K562 (cell line): ENCODE measurements around the gene IL11. TPM values are rescaled to one million over a fixed set of nuclear protein-coding genes. Genes with fewer than 3 reads are reported as not detected.

Source experiments
- ATAC-seq: fragments of 200-7000 bp; cut with Tn5 transposase; 3 replicates; pipeline ENCODE4 v1.9.1; 2020; ENCODE audit warnings: moderate library complexity
- BruUV-seq: library from RNA; stranded (reverse); fragments of 400-500 nt; replicated peaks from 2 replicates; lab custom pipeline; 2021; lab: Mats Ljungman, UMichigan
- CTCF ChIA-PET: fragments of 300-600 bp; formaldehyde crosslinking; extraction: SDS; loops from one replicate; lab custom pipeline; 2021; ENCODE audit warnings: low intra/inter-chr PET ratio; lab: Yijun Ruan, JAX
- POLR2A ChIA-PET: fragments of 300-600, 350-650 bp; sonication (Branson Sonifier 250); formaldehyde crosslinking; extraction: SDS; loops from one replicate; lab custom pipeline; 2021; ENCODE audit warnings: antibody characterized with exemption, inconsistent platforms; lab: Yijun Ruan, JAX
- DNase-seq, 4 experiments: peaks; one replicate each; pipeline versions ENCODE4 v3.0.0 to v3.0.0-alpha.2; 2011 to 2018; ENCODE audit warnings: low spot score in 3 of 4, mixed read lengths in 3 of 4; ENCODE audit errors: extremely low read depth in 1 of 4
- FAIRE-seq: peaks from 2 replicates; lab custom pipeline; 2011; peaks lifted over from hg19 to GRCh38; lab: Jason Lieb, UNC
- H2AFZ ChIP-seq: 2 replicates; pipeline ENCODE4 v1.6.0; 2011; ENCODE audit warnings: low read depth, low read length, control low read depth, inconsistent platforms
- H3K27ac ChIP-seq: fragments of 200-600 bp; 3 replicates; pipeline ENCODE4 v1.8.0; 2011; ENCODE audit warnings: low read depth, mild to moderate bottlenecking, control low read depth, inconsistent platforms, low read length, moderate library complexity, mixed read lengths; ENCODE audit errors: extremely low read depth
- H3K27me3 ChIP-seq, 2 experiments: fragments of 300-600 bp in 1 of 2; 2 replicates in 1 of 2; 3 replicates in 1 of 2; pipeline versions ENCODE4 v1.6.0 to v1.8.0; 2011; ENCODE audit warnings: inconsistent platforms in 2 of 2, low read length in 2 of 2, mild to moderate bottlenecking in 1 of 2, mixed read lengths in 1 of 2, moderate library complexity in 1 of 2; ENCODE audit not compliant: control insufficient read depth in 2 of 2, insufficient read depth in 2 of 2
- H3K36me3 ChIP-seq: fragments of 300-600 bp; 3 replicates; pipeline ENCODE4 v1.8.0; 2011; ENCODE audit warnings: mild to moderate bottlenecking, low read length, inconsistent platforms; ENCODE audit not compliant: control insufficient read depth, insufficient read depth
- H3K4me1 ChIP-seq, 2 experiments: fragments of 200-600 bp in 1 of 2; replicated peaks in 1 of 2; 2 replicates in 1 of 2; 3 replicates in 1 of 2; pipeline versions ENCODE4 v1.5.1 to v1.8.0; 2011; ENCODE audit warnings: inconsistent platforms in 2 of 2, low read length in 2 of 2, mild to moderate bottlenecking in 1 of 2, mixed read lengths in 1 of 2, moderate library complexity in 1 of 2; ENCODE audit not compliant: control insufficient read depth in 2 of 2, insufficient read depth in 2 of 2
- H3K4me2 ChIP-seq: 2 replicates; pipeline ENCODE4 v1.6.1; 2011; ENCODE audit warnings: low read length, control low read depth, inconsistent platforms, mixed read lengths; ENCODE audit not compliant: insufficient read depth
- H3K4me3 ChIP-seq: fragments of 200-600 bp; sonication (generic), shearing (Covaris generic); 2 replicates; pipeline ENCODE4 v1.5.1; 2016; ENCODE audit warnings: control low read depth, inconsistent platforms
- H3K79me2 ChIP-seq: fragments of 200-600 bp; 3 replicates; pipeline ENCODE4 v1.8.0; 2011; ENCODE audit warnings: low read length, inconsistent platforms; ENCODE audit not compliant: control insufficient read depth, insufficient read depth
- H3K9ac ChIP-seq, 2 experiments: 2 replicates each; pipeline versions ENCODE4 v1.6.0 to v1.6.1; 2011; ENCODE audit warnings: low read depth in 2 of 2, low read length in 2 of 2, control low read depth in 1 of 2, inconsistent platforms in 1 of 2, mild to moderate bottlenecking in 1 of 2, mixed read lengths in 1 of 2; ENCODE audit not compliant: insufficient read depth in 1 of 2
- H3K9me1 ChIP-seq: one replicate; pipeline ENCODE4 v1.6.0; 2011; ENCODE audit warnings: inconsistent platforms, mild to moderate bottlenecking, low read length, moderate library complexity; ENCODE audit not compliant: control insufficient read depth, insufficient read depth
- H3K9me3 ChIP-seq: replicated peaks from 2 replicates; pipeline ENCODE4 v1.5.1; 2011; ENCODE audit warnings: low read depth, low read length, inconsistent platforms; ENCODE audit not compliant: control insufficient read depth, insufficient read depth
- H4K20me1 ChIP-seq: replicated peaks from 2 replicates; pipeline ENCODE4 v1.6.1; 2011; ENCODE audit warnings: low read length, inconsistent platforms, mixed read lengths; ENCODE audit not compliant: control insufficient read depth, insufficient read depth
- KDM1A ChIP-seq, 2 experiments: fragments of 450-650 bp; IDR thresholded peaks; 2 replicates each; pipeline ENCODE4 v1.6.1; 2016; ENCODE audit warnings: mild to moderate bottlenecking in 2 of 2
- NFIX ChIP-seq: fragments of 250-450 bp; sonication (Bioruptor Pico); IDR thresholded peaks from 2 replicates; pipeline ENCODE4 v1.4.0; 2020; ENCODE audit warnings: low read depth, mild to moderate bottlenecking, moderate library complexity
- RBM34 ChIP-seq: fragments of 200-400 bp; formaldehyde crosslinking; IDR thresholded peaks from 2 replicates; pipeline ENCODE4 v1.6.1; 2018; ENCODE audit warnings: low read length, borderline replicate concordance; ENCODE audit not compliant: insufficient read depth
- STAT5A ChIP-seq: IDR thresholded peaks from 2 replicates; pipeline ENCODE4 v1.6.1; 2012; ENCODE audit warnings: low read length, inconsistent platforms, borderline replicate concordance
- WGBS: fragments of 100-300 bp; shearing (Covaris generic); methylation state at CpG from one replicate; pipeline ENCODE4 v1.1.6; 2016; ENCODE audit warnings: low coverage, mixed read lengths; ENCODE audit not compliant: insufficient coverage; ENCODE audit errors: missing lambda C conversion rate; 5-methylcytosine and 5-hydroxymethylcytosine counted together
- in situ Hi-C: fragments of 300-500 bp; cut with MboI; formaldehyde crosslinking; loops from 4 replicates; pipeline ENCODE4 v1.15.0; 2018; ENCODE audit warnings: inconsistent platforms, mixed read lengths
- intact Hi-C: fragments of 100-400 bp; cut with micrococcal nuclease; formaldehyde crosslinking; loops from 2 replicates; pipeline ENCODE4 v1.14.2; 2022
- polyA plus RNA-seq, 8 experiments: library from polyadenylated mRNA; depleted of rRNA in 4 of 8; stranded (reverse) in 5 of 8; unstranded in 3 of 8; fragments of >200 nt; fragmentation: Nextera tagmentation in 2 of 8; fragmentation: Illumina TruSeq in 1 of 8; extraction: Ambion mirVana in 2 of 8; extraction: Trizol in 1 of 8; gene quantifications; 2 replicates each; pipeline versions ENCODE4 v1.2.1 to v1.2.3, GENCODE V29; 2011 to 2014; ENCODE audit warnings: inconsistent platforms in 1 of 8, missing spikeins in 1 of 8
- total RNA-seq, 7 experiments: library from RNA; depleted of rRNA in 6 of 7; stranded (reverse); fragments of >200 nt in 6 of 7; fragmentation: Illumina TruSeq in 2 of 7; extraction: Trizol in 2 of 7; gene quantifications; 2 replicates each; pipeline versions ENCODE4 v1.2.1 to v1.2.3, GENCODE V29; 2011 to 2021; ENCODE audit warnings: low replicate concordance in 1 of 7
- TF ChIP-seq, protein P1 (sequence below): fragments of 250-450 bp; sonication (Bioruptor Pico); IDR thresholded peaks from 2 replicates; pipeline ENCODE4 v1.4.0; 2020; ENCODE audit warnings: mild to moderate bottlenecking, moderate library complexity, borderline replicate concordance

The IL11 gene
- total and polyA plus RNA-seq, 9 of the 15 experiments (the other 6 are each of a cell fraction or from before 2014, with no cell fraction given): 0.04 to 0.42 (median 0.06) TPM; not detected in 6

DNA sequence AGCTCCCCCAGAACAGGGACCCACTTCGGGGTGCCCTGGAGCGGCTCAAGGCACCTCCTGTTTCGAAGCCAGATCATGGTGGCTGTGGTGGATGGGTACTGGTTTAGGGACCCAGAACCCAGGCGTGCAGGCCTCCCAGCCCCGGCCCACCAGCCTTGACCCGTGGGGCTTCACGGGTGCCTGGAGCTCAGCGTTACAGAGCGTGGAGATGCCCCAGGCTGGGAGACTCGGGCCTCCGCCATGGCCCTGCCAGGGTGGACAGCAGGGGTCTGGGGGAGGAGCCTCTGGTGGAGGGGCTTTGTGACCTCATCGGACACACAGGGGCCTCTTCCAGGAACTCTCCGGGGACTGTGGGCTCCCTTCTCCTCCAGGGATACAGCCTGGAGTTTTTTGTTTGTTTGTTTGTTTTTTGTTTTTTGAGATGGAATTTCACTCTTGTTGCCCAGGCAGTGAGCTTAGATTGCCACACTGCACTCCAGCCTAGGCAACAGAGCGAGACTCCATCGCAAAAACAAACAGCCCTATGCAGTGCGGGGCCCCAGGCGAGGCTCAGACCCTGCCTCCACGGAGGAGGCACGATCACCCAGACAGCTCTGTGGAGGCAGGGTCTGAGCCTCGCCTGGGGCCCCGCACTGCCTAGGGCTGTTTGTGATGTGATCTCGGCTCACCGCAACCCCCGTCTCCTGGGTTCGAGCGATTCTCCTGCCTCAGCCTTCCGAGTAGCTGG is 7.1 kb downstream of the IL11 start, which contains the start of gene GARIN5B:
Gene GARIN5B, minus strand, starts transcription at position 271 of the 727 bp plus-strand sequence. Its CDS starts 194 bp downstream, at position 77.
- H3K9me3 ChIP-seq: no peaks in the 10 kb centered on the region
- POLR2A ChIA-PET: no interaction called here
- BruUV-seq: no TSS peak
- TF ChIP-seq NFIX (CRISPR knock-in tag): no peak
- TF ChIP-seq RBM34: no peak
- TF ChIP-seq KDM1A (IDR thresholded peaks at IDR 0.05): no peak
- no peak for TF ChIP-seq STAT5A
- TF ChIP-seq, protein P1, sequence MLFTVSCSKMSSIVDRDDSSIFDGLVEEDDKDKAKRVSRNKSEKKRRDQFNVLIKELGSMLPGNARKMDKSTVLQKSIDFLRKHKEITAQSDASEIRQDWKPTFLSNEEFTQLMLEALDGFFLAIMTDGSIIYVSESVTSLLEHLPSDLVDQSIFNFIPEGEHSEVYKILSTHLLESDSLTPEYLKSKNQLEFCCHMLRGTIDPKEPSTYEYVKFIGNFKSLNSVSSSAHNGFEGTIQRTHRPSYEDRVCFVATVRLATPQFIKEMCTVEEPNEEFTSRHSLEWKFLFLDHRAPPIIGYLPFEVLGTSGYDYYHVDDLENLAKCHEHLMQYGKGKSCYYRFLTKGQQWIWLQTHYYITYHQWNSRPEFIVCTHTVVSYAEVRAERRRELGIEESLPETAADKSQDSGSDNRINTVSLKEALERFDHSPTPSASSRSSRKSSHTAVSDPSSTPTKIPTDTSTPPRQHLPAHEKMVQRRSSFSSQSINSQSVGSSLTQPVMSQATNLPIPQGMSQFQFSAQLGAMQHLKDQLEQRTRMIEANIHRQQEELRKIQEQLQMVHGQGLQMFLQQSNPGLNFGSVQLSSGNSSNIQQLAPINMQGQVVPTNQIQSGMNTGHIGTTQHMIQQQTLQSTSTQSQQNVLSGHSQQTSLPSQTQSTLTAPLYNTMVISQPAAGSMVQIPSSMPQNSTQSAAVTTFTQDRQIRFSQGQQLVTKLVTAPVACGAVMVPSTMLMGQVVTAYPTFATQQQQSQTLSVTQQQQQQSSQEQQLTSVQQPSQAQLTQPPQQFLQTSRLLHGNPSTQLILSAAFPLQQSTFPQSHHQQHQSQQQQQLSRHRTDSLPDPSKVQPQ (CRISPR knock-in tag): no peak
- TF ChIP-seq, all 486 proteins: peak for 0
- in situ Hi-C loops (no loop called here), intact Hi-C loops (no loop called here)
- H3K27ac ChIP-seq: no peak within 1 kb of the TSS
- CTCF ChIA-PET: no interaction called here
- no peak within 1 kb of the TSS for H3K4me3 ChIP-seq
- no peaks in the 10 kb centered on the region for H4K20me1 ChIP-seq
- no peak for FAIRE-seq
- ATAC-seq: no peak; the same call in 2 of the 3 replicates
- no peaks in the 10 kb centered on the region for H3K36me3 ChIP-seq
- no peak for DNase-seq
- no peaks in the 10 kb centered on the region for H3K9me1 ChIP-seq
- peaks cover 0 to 53% of the 10 kb centered on the region in 2 experiments; a peak in 2 of 5 replicates for H3K4me1 ChIP-seq
- H3K9ac ChIP-seq: peak within 1 kb of the TSS in 1 of 2 experiments; percentile 74; a peak in 1 of 4 replicates
- H2AFZ ChIP-seq: no peak within 1 kb of the TSS
- H3K79me2 ChIP-seq: no peaks in the 10 kb centered on the region
- H3K27me3 ChIP-seq: no peaks in the 10 kb centered on the region
- 60% methylated on average over 24 of the region's 27 CpGs for WGBS
- no peak within 1 kb of the TSS for H3K4me2 ChIP-seq
